Parathyroid adenoma (tissue), 2 donors: Measurements from ENCODE around the gene NFASC.

Source experiments
- H2AFZ ChIP-seq: fragments of 300-600 bp; sonication (generic); one replicate; pipeline ENCODE4 v1.7.0; 2017; ENCODE audit warnings: antibody characterized with exemption, mild to moderate bottlenecking
- H3K27ac ChIP-seq: fragments of 300-600 bp; sonication (generic); one replicate; pipeline ENCODE4 v1.7.0; 2017
- H3K27me3 ChIP-seq: fragments of 300-600 bp; sonication (generic); one replicate; pipeline ENCODE4 v1.7.0; 2017; ENCODE audit warnings: low read length; ENCODE audit not compliant: control insufficient read depth, insufficient read depth
- H3K36me3 ChIP-seq: fragments of 300-600 bp; sonication (generic); one replicate; pipeline ENCODE4 v1.7.0; 2017; ENCODE audit warnings: low read length; ENCODE audit not compliant: control insufficient read depth, insufficient read depth
- H3K4me1 ChIP-seq: fragments of 300-600 bp; sonication (generic); one replicate; pipeline ENCODE4 v1.7.0; 2017; ENCODE audit warnings: control low read depth
- H3K4me2 ChIP-seq: fragments of 300-600 bp; sonication (generic); one replicate; pipeline ENCODE4 v1.7.0; 2017; ENCODE audit warnings: low read length
- H3K4me3 ChIP-seq: fragments of 300-600 bp; sonication (generic); one replicate; pipeline ENCODE4 v1.7.0; 2017; ENCODE audit warnings: low read depth, low read length
- H3K79me2 ChIP-seq: fragments of 300-600 bp; sonication (generic); one replicate; pipeline ENCODE4 v1.7.0; 2017; ENCODE audit warnings: control low read depth
- H3K9ac ChIP-seq: fragments of 300-600 bp; sonication (generic); one replicate; pipeline ENCODE4 v1.7.0; 2017; ENCODE audit warnings: mild to moderate bottlenecking
- H3K9me3 ChIP-seq: fragments of 300-600 bp; sonication (generic); one replicate; pipeline ENCODE4 v1.7.0; 2017; ENCODE audit warnings: low read length; ENCODE audit not compliant: control insufficient read depth
- TF ChIP-seq, protein P1 (sequence below): fragments of 300-600 bp; sonication (generic); IDR thresholded peaks from one replicate; pipeline ENCODE4 v1.7.0; 2017; ENCODE audit warnings: antibody characterized with exemption, mild to moderate bottlenecking
- donor health status: primary hyperparathyroidism.

The NFASC gene

DNA sequence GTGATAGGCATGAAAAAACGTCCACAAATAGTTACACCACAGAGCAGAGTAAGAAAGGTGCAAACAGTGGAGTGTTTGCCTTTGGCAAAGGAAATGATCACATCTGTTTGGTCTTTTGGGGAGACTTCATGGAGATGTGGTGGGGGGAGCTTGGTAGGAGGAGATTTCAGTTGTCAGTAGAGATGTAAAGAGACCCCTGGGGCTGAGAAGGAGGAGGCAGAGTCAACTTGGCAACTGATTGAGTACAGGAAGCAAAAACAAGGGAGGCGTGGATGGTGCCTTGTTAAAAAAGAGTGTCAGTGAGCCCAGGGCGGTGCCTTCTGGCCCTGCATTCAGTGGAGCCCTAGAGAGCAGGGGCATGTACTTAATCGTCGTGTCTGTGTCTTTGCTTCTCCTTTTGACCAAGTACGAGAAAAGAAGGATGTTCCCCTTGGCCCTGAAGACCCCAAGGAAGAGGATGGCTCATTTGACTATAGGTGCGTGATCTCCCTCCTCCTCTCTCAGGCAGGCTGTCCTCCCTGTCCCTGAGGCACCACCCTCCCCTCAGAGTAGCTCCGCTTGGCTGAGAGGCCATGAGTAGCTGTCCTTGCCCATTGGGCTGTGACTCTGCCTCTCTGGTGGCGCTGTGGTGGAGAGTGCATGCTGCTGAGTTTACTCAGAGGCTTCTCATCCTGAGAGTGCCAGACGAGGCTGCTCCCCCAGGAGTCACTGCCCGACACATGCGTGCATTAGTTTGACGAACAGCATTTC lies 141.9 kb downstream of the NFASC start:
- no peak overlapping the region for H3K4me2 ChIP-seq
- no peak overlapping the region for H3K9ac ChIP-seq
- no peak overlapping the region for H3K27ac ChIP-seq
- no peak overlapping the region for H2AFZ ChIP-seq
- no peaks in the 10 kb centered on the region for H3K79me2 ChIP-seq
- no peaks in the 10 kb centered on the region for H3K36me3 ChIP-seq
- H3K4me1 ChIP-seq, result no peaks in the 10 kb centered on the region
- TF ChIP-seq, protein P1, sequence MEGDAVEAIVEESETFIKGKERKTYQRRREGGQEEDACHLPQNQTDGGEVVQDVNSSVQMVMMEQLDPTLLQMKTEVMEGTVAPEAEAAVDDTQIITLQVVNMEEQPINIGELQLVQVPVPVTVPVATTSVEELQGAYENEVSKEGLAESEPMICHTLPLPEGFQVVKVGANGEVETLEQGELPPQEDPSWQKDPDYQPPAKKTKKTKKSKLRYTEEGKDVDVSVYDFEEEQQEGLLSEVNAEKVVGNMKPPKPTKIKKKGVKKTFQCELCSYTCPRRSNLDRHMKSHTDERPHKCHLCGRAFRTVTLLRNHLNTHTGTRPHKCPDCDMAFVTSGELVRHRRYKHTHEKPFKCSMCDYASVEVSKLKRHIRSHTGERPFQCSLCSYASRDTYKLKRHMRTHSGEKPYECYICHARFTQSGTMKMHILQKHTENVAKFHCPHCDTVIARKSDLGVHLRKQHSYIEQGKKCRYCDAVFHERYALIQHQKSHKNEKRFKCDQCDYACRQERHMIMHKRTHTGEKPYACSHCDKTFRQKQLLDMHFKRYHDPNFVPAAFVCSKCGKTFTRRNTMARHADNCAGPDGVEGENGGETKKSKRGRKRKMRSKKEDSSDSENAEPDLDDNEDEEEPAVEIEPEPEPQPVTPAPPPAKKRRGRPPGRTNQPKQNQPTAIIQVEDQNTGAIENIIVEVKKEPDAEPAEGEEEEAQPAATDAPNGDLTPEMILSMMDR, result no peak
- H3K27me3 ChIP-seq, result no peaks in the 10 kb centered on the region
- H3K9me3 ChIP-seq, result no peaks in the 10 kb centered on the region
- no peak overlapping the region for H3K4me3 ChIP-seq

DNA sequence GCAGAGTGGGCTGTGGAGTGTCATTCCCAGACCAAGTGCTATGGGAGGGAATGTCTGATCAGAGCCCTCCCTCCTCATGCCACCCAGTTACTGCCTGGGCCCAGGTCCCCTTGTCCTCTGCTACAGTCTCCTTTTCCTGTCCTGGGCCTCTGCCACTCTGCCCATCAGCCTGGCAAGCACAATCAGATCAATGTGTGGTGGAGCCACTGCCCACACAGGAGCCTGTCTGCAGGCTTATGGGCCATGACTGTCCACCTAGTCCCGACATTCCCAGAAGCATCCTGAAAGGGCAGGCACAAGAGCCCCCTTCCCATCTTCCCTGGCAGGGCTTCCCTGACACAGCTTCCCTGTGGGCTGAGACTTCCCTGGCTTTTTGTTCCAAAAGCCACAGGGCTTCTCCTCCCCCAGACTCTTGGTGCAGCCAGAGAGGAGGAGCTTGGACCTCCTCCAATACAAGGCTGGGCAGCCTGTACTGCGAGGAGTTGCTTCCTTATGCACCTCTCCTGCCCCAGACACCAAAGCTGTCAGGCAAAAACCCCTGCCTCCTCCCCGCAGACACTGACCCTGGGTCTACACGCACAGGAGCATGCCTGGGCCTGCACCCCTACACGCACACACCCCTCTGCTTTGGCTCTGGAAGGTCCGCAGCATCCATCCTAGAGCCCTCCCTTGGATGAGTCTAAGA lies 143.2 kb downstream of the NFASC start:
- H3K27ac ChIP-seq, result no peak overlapping the region
- TF ChIP-seq, protein P1, result no peak
- H3K4me2 ChIP-seq, result no peak overlapping the region
- H3K9me3 ChIP-seq, result no peaks in the 10 kb centered on the region
- H3K9ac ChIP-seq, result no peak overlapping the region
- no peaks in the 10 kb centered on the region for H3K36me3 ChIP-seq
- H3K4me3 ChIP-seq, result no peak overlapping the region
- H3K79me2 ChIP-seq, result no peaks in the 10 kb centered on the region
- no peaks in the 10 kb centered on the region for H3K27me3 ChIP-seq
- no peak overlapping the region for H2AFZ ChIP-seq
- H3K4me1 ChIP-seq, result no peaks in the 10 kb centered on the region

DNA sequence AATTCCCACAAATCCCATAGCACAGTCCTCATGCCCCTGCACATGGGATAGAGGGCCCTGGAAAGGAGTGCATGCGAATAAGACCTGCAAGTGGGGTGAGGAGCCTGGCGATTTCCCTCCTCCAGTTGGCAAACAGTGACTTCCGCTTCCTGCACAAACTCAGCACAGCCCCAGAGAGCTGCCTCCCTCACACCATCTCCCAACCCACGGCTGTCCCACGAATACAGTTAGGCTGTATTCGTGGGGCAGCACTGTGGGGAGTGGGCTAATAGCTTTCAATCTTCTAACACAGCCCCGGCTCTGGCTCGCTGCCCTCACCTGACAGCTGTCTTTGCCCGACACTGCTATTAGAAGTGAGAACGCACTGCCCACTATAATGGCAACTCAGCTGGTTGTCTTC lies 144.1 kb downstream of the NFASC start:
- H3K4me2 ChIP-seq, result no peak overlapping the region
- H2AFZ ChIP-seq, result no peak overlapping the region
- H3K4me1 ChIP-seq, result no peaks in the 10 kb centered on the region
- H3K9me3 ChIP-seq, result no peaks in the 10 kb centered on the region
- H3K36me3 ChIP-seq, result no peaks in the 10 kb centered on the region
- H3K9ac ChIP-seq, result no peak overlapping the region
- H3K4me3 ChIP-seq, result no peak overlapping the region
- TF ChIP-seq, protein P1, result no peak
- no peak overlapping the region for H3K27ac ChIP-seq
- H3K27me3 ChIP-seq, result no peaks in the 10 kb centered on the region
- H3K79me2 ChIP-seq, result no peaks in the 10 kb centered on the region

DNA sequence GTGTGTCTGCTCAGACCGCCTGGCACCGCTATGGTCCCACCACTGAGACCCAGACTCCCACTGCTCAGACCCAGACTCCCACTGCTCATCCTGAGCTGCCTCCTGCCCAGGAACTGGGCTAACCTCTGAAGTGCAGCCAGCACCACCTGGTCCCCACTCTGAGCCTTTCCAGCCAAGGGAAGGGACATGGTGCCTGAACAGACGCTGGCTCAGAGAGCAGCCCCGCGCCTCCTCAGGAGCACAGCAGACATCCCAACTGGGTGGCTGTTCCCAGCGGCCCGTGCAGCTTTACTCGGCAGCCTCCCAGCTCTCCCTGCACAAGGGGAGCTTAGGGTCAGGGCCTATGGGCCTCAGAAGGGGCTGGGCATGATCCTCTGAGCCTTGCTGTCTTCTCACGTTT lies 144.6 kb downstream of the NFASC start:
- TF ChIP-seq, protein P1, result no peak
- Histone ChIP-seq H3K9ac (no peak overlapping the region), H3K4me3 (no peak overlapping the region), H3K27me3 (no peaks in the 10 kb centered on the region), H3K36me3 (no peaks in the 10 kb centered on the region), H3K4me2 (no peak overlapping the region), H3K9me3 (no peaks in the 10 kb centered on the region), H3K79me2 (no peaks in the 10 kb centered on the region), H2AFZ (no peak overlapping the region), H3K4me1 (no peaks in the 10 kb centered on the region), H3K27ac (no peak overlapping the region)

DNA sequence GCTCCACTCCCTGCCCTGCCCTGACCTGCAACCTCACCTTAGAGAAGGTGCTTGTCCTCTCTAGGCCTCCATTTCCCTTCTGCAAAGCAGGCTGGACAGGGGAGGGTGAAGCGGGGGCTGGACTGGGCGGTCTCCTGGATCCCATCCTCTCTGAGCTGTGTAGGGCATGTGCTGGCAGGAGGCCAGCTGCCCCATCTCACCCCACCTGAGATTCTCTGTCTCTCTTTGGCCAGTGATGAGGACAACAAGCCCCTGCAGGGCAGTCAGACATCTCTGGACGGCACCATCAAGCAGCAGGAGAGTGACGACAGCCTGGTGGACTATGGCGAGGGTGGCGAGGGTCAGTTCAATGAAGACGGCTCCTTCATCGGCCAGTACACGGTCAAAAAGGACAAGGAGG lies 145.4 kb downstream of the NFASC start:
- no peaks in the 10 kb centered on the region for H3K4me1 ChIP-seq
- no peak overlapping the region for H3K27ac ChIP-seq

More for the DNA sequence above, 145.4 kb downstream of the NFASC start:
- Histone ChIP-seq H3K4me2 (no peak overlapping the region), H3K27me3 (no peaks in the 10 kb centered on the region), H2AFZ (no peak overlapping the region), H3K9ac (no peak overlapping the region), H3K79me2 (no peaks in the 10 kb centered on the region), H3K36me3 (no peaks in the 10 kb centered on the region), H3K9me3 (no peaks in the 10 kb centered on the region), H3K4me3 (no peak overlapping the region)
- TF ChIP-seq, protein P1, result no peak
